Measurements from ENCODE around the gene DNMT3A.

DNMT3A gene

DNA sequence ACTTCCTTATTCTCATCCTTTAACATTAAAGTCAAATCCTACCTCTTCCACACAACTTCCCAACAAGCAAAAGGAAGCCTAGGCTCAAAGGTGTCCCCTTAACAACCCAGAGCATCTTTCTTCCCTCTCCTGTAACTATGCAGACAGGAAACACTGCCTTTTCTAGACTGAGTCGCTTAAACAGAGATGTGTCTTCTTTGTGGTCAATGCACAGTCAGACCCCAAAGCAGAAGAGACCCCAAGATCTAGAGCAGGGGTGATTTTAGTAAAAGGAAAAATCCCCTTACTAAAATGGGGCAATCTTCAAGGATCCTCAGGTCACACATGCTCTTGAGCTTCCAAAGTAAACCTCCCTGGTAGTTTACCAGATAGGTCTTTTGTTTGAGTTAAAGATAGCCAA, 86.8 kb downstream of the DNMT3A start:
- DNase-seq, result no peak

DNA sequence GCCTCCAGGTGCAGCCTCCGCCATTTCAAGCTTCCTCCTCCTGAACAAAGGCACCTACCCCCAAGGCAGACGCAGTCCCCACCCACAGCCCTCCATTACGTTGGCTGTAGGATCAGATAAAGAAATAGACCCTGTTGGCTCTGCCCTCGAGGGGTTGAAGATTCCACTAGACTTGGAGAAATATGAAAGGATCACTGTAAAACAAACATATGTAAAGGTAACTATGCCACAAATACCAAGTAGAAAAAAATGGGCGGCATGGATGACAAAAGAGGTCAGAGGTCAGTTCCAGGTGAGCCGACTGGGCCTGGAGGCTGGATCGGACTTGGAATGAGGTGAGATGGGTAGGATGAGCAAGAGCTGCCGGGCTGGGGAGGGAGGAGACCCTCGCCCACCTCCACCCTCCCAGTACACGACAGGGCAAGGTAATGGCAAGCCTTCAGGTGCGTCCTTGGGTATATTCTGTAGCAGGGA, 88.5 kb downstream of the DNMT3A start:
- peak in 1 of 6 experiments; percentile 10 for DNase-seq

DNA sequence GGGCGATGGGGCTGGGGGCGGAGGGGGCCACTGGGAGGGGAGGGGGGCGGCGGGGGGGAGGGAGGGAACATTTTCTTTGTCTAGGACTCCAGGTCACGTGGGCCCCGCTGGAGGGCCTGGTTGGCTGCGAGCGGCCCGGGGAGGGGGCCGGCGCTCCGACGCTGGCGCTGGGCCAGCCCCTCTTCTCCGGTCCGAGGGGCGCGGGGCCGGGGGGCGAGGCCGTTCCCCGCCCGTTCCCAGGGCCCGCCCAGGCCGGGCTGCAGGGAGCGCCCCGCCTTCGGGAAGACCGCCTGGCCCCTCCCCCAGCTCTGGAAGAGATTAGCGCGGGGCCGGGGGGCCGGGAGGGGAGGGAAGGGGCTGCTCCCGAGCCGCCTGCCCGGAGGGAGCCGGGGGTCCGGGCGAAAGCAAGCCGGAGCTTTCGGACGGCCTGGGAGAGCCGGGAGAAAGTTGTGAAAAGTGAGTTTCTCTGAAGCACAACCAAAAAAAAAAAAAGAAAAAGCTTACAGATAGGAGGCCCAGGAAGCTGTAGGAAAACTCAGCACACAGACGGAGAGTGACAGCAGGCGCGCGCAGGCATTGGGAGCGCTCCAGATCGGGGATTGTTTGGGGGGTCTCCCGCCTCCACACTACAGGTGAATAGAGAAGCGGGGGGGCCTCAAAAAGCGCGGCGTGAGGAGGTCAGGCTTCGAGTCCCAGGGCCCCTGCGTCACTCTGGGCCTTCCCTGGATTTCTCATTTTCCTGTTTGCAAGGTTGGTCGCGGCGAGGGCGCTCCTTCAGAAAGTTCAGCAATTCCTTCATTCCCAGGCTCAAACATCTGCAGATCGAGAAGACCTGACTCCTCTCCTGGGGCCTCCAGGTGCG, 89.2 kb downstream of the DNMT3A start:
- DNase-seq, result peak; percentile 40 to 70 (median 62)

DNA sequence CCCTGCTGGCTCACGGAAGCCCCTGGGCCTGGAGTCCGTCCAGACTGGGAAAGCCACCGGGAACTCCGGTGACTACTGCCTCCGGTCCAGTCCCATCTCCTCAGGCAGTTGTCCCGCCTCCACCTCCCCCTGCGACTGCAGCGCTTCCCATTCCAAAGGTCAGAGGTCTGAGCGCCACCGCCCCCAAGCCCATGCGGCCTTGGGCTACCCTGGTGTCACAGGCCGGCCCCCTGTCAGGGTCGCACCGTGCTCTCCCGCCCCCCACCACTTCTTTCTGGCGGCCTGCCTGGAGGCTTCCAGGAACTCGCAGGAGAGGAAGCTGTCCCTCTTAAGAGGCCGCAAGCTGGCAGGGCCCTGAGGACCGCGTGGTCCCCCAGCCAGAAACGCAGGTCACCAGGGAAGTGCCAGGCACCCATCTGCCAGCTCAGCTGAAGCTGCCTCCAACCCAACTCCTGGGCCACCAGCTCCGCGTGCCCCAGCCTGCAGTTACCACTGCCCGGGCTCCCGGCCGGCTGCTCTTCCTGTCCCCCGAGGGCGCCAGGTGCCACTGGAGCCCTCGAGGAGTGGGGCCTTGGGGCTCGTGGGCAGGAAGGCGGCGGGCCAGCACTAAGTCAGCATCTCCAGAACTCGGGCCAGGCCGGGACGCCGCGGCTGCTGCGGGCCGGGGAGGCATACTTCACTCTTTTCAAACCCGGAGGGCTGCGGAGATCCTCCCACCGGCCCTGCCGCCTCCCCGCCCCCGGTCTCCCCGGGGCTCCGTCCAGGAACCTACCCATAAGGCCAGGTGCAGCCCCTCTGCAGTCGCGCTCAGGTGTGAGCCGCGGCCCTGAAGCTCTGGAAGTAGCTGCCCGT, 90.1 kb downstream of the DNMT3A start:
- peak; percentile 23 to 65 (median 56) for DNase-seq

DNA sequence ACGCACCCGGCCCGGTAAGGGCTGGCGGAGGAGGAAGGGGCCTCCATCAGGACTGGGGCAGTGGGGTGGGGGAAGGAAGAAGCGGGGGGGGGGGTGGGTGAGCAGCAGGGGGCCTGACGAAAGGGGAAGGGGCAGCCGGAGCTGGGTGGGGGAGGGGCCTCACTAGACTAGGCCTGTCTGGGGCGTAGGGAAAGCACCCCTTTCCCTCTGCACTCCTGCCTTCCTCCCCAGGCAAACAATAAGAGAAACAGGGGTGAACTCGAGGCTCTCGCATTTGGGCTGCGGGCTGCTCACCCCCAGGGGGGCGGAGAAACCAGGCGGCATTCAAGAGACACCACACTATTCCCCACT, 90.7 kb downstream of the DNMT3A start:
- DNase-seq, result peak; percentile 25 to 42 (median 33)

DNA sequence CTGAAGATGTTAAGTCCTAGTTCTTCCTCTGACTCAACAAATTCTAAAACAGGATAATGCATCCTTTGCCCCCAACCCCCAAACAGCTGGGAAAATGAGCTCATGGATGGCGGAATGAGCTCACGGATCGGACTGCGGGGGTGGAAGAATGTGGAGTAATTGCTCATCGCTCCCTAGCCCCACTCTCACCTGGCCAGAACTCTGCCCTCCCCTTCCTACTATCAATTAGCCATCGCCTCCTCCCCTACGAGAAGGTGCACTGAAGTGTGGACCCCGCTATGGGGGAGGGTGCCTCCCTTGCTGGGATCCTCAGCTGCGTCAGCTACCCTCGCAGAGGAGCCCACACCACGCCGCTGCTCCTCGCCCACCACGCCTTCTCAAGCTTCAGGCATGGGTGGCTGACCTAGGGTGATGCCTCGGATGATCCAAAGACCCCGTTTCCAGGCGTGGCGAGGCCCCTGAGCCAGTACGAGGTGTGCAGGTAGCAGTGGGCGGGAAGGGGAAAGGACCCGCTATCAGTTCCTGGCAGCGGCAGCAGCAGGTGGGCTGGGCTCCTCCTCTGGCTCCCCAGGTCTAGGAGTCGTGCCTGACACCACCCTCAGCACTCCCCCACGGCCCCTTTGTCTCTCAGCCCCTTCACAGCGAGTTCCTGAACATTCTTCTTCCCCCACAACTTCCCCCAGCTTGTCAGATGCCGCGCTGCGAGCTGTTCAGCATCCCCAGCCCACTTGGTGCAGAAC, 91.2 kb downstream of the DNMT3A start:
- peak in 3 of 6 experiments; percentile 32 to 38 (median 37) for DNase-seq

DNA sequence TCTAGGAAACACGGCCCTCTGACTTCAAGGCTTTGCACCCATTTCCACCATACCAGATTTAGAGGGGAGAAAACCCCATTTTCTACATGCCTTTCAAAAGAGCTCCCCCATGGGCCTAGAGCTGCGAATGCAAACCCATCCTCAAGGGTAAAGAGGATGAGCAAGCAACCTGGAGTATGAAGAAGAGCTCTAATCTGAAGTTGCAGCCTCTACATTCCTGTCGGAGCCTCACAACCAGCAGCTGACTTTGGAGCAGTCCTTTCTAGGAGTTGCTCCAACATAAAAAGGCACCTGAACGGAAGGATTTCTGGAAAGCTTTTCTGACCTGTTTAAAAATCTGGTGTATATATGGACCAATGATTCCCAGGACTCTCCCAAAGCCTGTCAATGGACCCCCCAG, 91.9 kb downstream of the DNMT3A start:
- no peak for DNase-seq

DNA sequence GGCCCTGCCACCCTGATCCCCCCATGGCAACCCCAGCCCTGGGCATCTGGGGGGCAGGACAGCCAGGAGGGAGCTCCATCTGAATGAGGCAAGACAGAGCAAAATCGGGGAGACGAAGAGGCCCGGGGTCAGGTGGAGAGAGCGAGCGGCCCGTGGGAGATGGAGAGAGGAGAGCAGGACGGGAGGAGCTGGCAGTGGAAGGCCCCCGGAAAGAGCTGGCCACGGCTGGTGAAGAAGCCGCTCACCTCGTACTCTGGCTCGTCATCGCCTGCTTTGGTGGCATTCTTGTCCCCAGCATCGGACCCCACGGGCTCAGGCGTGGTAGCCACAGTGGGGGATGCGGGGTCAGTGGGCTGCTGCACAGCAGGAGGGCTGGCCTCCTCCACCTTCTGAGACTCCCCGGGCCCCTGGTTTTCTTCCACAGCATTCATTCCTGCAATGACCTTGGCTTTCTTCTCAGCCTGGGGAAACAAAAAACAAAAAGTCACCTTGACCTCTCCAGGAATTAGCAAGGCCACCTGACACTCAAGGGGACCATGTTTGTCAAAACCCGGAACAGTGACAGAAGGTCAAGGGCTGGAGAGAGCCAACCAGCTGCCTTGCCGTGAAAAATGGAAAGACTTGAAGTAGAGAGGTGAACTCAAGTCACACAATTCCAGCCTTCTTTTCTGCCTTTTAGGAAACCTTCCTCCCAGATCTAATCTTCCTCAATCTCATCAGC, 93.8 kb downstream of the DNMT3A start:
- no peak for DNase-seq

DNA sequence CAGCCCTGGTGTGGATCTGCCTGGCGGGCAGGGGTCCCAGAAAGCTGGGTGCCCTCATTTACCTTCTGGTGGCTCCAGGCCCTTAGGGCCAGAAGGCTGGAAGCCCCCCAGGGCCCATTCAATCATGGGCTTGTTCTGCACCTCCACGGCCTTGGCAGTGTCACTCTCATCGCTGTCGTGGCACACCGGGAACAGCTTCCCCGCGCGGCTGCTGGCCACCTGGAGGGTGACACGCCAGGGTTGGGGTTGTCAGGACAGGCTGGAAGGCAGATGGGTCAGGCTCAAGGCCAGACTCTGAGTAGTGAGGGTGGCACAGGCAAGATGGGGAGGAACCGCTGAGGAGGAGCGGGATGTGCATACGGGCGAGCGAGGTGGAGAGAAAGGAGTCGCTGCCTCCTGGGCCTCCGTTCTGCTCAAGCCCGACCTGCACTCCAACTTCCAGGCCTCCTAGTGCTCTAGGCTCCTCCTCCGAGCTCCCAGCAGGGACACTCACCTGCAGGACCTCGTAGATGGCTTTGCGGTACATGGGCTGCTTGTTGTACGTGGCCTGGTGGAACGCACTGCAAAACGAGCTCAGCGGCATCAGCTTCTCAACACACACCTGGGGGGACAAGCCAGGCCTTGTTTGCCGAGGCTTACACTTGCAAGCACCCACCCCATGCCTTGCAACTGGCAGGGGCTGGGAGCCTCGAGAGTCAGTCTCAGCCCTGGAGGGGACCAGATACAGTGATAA, 95.0 kb downstream of the DNMT3A start:
- DNase-seq, result no peak

DNA sequence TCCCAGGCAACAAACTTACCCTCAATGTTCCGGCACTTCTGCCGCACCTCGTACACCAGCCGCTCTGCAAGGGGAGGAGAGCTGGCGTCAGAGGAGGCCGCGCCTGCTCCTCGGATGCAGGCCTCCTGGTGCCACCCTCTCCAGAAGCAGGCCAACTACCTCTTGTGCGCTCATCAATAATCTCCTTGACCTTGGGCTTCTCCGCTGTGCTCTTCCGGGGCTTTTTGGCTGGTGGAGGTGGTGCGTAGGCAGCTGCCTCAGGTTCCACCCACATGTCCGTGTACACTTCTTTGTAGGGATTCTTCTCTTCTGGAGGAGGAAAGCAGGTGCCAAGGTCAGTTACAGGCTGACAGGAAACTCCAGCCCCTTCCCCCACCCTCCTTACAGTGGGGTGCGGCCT, 95.7 kb downstream of the DNMT3A start:
- no peak for DNase-seq

DNA sequence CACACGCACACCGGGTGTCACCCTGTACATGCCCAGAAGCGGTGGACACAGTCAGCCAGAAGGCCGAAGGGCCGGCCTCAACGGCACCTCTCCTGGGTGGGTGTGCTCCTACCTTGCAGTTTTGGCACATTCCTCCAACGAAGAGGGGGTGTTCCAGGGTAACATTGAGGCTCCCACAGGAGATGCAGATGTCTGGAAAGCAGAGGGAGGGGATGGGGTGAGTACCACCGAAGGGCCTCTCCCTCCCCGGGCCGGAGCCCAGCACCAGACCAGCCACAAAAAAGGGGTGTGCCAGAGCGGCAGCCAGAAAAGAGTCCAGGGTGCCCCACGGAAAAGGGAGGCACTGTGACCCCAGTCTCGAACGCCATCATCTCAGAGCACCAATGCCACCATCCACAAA, 96.6 kb downstream of the DNMT3A start:
- DNase-seq, result no peak

DNA sequence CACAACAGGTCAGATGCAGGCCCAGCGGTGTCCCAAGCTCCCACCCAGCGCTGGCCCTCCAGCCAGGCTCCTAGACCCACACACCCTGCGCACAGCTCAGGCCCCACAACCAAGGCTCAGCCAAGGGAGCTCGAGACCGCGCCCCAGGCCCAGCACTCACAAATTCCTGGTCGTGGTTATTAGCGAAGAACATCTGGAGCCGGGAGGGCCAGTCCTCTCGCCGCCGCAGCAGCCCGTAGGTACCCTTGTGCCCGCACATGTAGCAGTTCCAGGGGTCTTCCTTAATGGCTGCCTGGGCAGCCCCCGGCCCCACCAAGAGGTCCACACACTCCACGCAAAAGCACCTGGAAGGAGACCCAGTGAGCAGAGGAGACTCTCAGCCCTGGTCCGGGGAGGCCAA, 97.7 kb downstream of the DNMT3A start:
- no peak for DNase-seq

DNA sequence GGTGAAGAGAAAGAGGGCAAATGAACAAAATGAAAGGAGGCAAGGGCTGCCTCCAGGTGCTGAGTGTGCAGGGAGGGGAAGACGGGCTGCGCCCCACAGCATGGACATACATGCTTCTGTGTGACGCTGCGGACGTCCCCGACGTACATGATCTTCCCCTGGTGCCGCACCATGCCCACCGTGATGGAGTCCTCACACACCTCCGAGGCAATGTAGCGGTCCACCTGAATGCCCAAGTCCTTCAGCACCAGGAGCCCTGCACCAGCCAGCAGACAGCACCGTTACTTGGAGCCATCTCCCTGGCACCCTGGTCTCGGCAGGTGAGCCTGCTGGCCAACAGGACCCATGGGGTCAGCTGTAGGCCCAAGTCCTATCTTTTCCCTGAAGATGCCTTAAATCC, 100.3 kb downstream of the DNMT3A start:
- DNase-seq, result no peak

DNA sequence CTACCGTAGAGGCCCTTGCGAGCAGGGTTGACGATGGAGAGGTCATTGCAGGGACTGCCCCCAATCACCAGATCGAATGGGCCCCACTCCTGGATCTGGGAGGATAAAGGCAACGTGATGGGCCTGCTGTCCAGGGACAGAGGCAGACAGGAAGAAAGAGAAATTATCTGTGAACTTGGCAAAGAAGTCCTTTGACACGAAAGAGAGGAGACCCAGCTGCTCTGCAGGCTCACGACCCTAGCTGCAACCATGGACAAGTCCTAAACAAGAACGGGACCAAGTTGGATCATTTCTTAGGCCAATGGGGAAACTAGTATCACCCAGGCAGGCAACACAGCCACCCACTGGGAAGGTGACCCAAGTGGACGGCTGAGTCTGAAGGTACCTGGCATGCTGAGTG, 101.1 kb downstream of the DNMT3A start:
- DNase-seq, result no peak

DNA sequence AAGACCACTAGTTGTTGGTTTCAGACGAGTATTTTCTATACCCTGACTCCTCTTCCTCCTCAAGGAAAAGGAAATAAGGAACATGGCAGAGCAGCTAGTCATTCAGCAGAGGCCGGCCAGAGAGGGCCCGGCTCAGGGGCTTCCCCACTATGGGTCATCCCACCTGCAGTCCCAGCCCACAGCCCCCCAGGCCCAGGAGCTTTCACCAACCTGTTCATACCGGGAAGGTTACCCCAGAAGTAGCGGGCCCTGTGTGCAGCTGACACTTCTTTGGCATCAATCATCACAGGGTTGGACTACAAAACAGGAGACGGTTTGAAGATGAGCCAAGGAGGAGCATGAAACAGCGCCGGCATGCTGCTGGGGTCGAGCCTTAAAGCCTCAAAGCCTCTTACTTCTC, 102.8 kb downstream of the DNMT3A start:
- DNase-seq, result no peak

DNA sequence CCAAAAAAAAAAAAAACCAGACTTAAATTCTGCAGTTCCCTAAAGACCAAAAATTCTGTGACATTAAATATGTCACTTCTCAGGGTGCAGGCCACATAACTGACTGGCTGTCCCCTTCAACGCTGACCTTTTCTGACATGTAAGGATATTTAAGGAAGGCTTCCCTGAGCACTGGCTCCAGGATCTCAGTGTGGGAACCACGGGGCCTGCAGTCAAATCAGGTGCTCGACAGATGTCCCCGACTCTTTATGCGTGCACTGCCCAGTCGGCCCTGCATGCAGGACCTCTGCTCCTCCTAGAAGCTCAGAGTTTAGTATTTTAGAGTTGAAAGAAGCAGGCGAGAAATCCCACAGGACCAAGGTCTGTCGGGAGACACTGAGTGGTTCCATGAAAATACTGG, 104.0 kb downstream of the DNMT3A start:
- no peak for DNase-seq

DNA sequence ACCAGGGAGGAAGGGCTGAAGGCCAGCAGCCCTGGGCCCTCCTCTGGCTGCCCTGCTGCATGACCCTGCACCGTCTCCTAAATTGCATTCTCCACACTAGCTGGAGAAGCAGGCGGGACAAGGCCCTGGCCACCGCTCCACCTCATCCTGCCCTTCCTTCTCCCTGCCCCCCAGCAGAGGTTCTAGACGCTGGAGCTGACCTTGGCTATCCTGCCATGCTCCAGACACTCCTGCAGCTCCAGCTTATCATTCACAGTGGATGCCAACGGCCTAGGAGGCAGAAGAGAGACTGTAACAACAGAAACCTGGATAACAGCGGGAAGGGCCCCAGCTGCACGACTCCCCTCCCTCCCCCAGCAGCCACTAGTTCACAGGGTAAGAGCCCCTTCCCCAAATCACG, 105.0 kb downstream of the DNMT3A start:
- no peak for DNase-seq

DNA sequence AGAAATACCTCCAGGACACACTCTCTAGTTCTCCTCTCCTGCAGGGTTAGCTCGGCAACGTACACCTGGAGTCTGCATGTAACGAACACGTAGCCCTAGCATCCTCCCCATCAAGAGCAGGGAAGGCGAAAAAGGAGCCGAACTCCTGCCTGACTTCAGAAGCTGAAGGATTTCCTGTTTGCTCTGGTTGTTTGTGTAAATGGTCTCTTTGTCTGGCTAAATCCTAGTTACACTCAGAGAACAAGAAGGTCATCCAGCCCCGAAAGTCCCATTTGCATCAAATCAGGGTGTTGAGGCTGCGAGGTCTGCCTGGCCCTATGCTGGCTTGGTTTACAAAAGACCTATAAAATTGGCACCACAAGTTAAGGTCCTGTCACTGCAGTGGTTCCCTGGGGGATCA, 107.0 kb downstream of the DNMT3A start:
- DNase-seq, result no peak

DNA sequence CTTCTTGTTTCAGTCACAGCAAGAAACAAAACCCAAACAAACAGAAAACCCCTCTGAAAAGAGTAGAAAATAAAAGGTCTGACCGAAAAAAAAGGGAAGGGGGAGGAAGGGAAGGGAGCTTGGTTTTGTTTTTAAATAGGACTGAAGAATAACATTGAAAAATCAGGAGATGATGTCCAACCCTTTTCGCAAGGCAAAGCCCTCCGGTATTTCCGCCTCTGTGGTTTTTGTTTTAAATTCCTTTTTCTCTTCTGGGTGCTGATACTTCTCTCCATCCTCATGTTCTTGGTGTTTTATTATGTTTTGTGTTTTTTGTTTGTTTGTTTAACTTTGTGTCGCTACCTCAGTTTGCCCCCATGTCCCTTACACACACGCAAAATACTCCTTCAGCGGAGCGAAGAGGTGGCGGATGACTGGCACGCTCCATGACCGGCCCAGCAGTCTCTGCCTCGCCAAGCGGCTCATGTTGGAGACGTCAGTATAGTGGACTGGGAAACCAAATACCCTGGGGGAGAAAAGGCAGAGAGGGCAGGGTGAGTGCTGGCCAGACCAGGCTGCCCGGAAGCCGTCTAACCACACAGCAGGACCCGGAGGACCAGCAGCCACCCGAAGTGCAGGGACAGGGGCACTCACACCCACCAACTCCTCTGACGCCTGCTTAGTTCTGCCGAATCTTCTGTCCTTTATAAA, 107.7 kb downstream of the DNMT3A start:
- no peak for DNase-seq

DNA sequence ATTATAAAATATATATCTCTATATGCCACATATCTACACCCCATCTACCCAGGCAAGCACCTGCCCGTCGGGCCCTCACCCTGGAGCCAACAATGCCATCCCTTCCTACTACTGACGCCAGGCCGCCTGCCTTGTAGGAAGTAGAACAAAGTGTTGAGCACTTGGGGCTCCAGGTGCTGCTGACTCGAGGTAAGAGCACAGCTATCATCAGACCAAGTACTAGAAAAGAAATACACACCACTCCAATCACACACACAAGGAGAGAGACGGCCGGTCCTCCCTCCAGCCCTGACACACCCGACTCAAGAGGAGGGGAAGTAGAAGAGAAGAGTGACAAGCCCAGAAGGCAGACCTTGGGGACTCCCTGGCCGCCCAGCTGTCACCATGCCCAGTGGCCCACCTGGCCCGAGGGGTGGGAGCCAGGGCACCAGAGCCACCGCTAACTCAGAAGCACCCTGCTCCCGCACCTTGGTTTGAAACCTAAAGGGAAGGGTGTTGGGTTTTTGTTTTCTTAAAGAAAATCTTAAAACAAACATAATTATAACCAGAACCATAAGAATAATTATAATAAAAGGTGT, 109.4 kb downstream of the DNMT3A start:
- DNase-seq, result no peak

DNA sequence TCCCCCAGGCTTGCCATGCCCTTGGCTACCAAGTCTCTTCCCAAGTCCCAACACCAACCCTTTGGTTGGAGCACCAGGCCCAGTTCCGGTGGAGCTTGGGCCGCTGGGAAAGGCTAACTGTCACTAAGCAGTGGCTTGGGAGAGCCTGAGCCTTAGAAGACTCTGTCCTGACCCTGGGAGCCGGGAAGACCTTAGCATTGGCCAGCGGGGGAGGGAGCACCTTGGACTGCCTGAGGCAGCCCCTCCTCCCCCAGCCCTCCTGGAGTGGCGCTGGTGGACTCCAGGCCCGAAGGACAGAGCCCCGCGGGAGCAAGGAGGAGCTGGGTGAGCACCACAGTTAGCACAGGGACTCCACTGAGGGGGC, 110.8 kb downstream of the DNMT3A start:
- no peak for DNase-seq
